Measurements from ENCODE around the gene DNAH12.
"Not testable (repeated sequence)": the region's sequence is repeated elsewhere in the genome, so short reads cannot be mapped to it uniquely, and the experiment has no call there.

DNAH12 gene

DNA sequence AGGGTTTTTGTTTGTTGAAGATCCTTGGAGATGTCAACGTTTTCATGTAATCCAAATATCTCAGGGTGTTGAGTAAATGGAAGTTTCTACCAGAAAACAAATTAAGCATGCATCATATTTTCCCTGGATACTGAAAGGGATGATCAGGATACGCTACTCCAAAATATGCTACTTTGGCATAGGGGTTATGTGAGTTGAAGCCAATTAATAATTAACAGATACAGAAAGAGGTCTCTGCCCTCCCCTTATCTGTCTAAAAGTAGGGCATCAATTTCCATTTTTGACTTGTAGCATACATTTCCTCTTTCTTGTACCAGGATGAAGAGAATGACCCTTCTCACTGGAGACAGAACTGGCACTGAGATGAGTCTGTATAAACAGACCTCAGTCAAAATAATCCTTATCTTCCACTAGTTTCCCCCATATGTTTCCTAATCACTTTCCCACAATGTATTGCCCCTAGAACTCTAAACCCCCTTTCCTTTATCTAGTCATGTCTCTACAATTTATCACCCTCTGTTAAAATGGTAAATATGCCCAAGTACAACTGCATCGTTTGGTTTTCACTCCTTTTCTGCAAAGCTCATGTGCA is 234.3 kb downstream of the DNAH12 start:
- DNase-seq, result peak; percentile 58

GRCh38 chr3:57303520-57303919 is 240.6 kb downstream of the DNAH12 start:
- not testable (repeated sequence) for DNase-seq

DNA sequence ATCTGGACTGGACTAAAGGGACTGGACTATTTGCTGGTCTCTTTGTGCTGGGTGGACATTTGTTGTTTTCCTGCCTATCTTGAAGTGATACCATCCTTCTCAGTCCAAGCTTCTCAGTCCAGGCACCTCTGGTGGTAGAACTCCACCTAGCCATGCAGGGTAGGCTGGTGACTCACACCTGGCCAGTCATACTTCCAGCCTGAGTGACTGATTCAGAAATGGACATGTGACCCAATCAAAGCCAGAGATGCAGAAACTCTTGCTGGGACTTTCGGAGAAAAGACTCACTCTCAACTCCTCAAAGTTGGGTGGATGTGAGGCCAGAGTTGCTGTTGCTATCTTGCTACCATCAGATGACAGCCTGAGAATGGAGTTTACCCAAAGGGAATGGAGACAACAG is 246.1 kb downstream of the DNAH12 start:
- no peak for DNase-seq

DNA sequence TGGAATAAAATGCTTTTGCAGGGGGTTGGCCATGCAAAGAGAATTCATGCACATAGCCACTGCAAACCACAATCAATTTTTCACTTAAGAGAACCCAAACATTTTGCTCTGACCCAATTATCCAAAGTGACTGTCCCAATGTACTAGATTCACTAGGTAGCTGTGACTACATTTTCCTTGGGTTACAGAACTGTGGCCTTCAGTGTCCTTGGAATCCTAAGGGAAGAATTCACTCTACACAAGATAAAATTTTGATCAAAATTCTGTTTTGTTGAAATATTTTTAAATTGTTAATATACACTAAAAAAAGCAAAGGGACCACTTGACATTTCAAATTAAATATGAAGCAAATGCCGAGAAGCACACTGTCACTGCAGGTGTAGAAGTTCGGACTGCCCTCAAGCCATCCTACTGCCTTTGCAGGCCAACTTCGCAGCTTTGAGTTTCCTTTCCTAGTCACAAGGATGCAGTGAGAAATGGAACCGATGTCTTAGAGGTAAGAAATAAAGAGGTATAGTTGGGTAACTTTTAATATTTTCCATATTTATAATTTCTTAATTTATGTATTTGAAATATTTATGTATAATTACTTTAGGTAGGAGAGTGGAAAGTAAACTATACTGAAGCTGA is 251.1 kb downstream of the DNAH12 start:
- DNase-seq, result no peak

GRCh38 chr3:57292159-57292896 is 251.8 kb downstream of the DNAH12 start, which contains the start of gene ASB14:
Gene ASB14 (minus strand): TSS chr3:57292685. CDS start chr3:57292033, 652 bp downstream.
- no peak for DNase-seq

- DNase-seq, result no peak
These were observed 255.7 kb downstream of the DNAH12 start for GRCh38 chr3:57288403-57288802.

- DNase-seq, result no peak
These were observed 256.9 kb downstream of the DNAH12 start for GRCh38 chr3:57287205-57287604.

- no peak for DNase-seq
These were observed 260.8 kb downstream of the DNAH12 start for GRCh38 chr3:57283334-57283733.

DNA sequence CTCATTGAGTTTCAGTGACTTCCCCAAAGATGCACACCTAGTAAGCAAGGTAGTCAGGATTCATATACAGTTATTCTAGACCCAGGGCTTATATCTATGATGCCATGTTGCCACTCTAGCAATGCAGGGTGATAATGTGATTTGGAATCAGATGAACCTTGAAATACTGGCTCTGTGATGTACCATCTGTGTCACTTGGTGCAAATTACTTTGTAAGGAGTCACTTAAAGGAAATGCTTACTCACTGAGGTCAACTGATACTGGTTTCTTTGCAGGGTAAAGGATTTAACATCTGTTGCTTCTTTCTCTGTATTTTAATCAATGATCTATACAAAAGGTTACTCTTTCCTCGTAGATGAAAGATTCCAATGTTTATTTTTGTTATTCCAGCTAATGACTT is 262.4 kb downstream of the DNAH12 start:
- peak; percentile 78 for DNase-seq

DNA sequence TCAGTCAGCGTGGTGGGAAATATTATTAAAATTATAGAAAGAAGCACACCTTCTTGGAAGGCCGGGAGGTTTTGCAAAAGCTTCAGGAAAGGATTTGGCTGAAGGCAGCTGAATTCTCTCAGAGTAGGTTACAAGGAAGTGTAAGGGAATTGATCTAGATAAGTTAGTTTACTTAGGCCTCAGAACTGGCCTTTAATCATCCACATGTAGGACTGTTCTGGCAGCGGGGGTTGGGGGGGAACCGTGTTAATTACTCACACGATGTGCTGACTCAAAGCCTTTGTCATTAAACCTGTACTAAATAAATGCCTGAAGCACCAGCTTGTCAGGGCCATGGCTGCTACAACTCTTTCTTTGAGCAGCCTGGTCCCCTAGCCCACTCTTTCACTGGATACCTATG is 264.5 kb downstream of the DNAH12 start:
- DNase-seq, result no peak

DNA sequence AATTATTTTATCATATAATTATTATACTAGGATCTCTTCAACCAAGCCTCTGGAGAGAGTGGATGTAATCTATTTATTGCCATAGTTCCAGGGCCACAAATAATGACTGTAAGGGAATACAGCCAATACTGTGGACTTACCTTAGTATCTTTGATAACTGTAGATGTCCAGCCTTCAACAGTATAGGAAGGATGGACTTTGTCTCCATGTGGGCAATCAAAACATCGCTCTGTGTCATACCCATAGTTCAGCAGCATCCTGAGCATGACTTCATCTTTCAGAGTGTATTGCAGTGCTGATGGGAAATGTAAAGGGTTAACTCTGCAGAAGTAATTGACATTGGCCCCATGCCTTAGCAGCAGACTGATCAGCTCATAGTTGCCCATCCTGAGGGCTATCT is 265.9 kb downstream of the DNAH12 start:
- no peak for DNase-seq

GRCh38 chr3:57275393-57275792 is 268.8 kb downstream of the DNAH12 start:
- no peak for DNase-seq

DNA sequence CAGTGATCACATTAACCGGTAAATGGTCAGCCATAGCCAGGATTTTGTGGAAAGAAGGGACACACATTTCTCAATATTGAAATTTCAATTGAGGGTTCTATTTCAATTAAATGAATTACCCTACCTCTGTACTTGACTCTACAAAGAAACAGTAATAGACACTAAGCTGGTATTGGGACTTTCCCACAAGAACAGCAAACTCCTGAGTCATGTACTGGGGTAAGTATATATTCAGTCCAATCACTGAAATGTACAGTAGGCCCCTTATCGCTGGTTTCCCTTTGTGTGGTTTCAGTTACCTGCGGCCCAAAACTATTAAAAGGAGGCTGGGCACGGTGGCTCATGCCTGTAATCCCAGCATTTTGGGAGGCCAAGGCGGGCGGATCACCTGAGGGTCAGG is 269.3 kb downstream of the DNAH12 start:
- DNase-seq, result no peak

DNA sequence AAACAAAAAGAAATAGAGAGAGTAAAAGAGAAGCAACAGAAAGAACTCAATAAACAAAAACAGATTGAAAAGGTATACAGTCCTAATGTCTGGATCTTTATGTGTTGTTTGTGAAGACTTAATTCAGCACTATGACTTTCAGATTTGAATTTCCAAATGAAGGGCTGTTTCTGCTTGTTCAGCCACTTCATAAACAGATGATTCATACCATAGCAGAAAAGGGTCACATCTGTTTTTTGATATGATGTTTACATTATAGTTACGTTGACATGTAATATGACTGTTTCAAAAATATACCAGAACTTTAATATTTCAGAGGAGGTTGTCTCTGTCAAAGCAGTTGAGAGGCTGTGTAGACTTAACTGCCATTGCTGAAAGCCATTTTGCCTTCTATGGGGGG is 275.7 kb downstream of the DNAH12 start:
- DNase-seq, result no peak

DNA sequence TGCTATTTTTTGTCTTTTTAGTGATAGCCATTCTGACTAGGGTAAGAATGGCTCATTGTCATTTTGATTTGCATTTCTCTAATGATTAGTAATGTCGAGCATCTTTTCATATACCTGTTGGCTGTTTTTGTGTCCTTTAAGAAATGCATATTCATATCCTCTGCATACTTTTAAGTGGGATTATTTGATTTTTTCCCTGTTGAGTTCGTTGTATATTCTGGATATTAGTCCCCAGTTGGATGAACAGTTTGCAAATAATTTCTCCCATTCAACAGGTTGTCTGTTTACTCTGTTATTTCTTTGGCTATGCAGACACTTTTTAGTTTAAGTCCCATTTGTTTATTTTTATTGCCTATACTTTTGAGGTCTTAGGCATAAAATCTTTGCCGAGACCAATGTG is 282.2 kb downstream of the DNAH12 start:
- DNase-seq, result no peak

- DNase-seq, result no peak
These were observed 283.0 kb downstream of the DNAH12 start for GRCh38 chr3:57261119-57261518.

DNA sequence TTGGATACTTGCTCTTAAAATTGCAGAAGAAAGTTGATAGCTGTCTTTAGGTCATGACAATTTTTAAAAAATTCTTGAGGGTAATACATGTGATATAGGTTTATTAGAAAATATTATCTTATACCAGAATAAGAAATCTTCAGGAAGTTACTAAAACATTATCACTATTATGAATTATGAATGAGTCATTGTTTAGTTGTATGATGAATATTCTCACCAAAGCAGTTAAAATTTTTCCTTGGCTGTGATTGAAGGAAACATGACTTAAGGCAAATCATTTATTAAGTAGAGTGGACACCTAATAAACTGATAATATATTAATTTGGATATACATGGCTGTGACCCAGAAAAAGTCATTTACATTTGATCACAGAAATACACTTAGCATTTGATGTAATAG is 286.5 kb downstream of the DNAH12 start:
- no peak for DNase-seq

DNA sequence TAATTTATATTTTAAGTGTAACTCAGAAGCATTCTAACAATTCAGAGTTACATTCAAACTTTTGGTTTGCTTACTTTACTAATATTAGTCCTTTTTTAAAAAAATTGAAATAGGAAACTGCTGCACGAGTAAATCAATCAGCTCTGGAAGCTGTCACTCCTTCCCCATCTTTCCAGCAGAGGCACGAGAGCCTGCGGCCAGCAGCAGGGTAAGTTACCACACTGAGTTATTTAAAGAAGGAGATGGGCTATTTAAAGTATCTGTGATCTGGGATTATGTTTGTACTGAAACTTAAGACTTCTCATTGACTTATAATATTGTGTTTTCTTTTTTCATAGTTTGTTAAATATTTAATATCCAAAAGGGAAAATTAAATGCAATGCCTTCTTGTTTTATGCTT is 287.3 kb downstream of the DNAH12 start:
- no peak for DNase-seq

- no peak for DNase-seq
These were observed 291.7 kb downstream of the DNAH12 start for GRCh38 chr3:57252404-57252803.

GRCh38 chr3:57244946-57245345 is 299.2 kb downstream of the DNAH12 start:
- no peak for DNase-seq
